ENCODE data around the gene ZNF587B.
A peak's percentile ranks its signal among the peaks of the same experiment; 100 is the strongest.
"Not testable (repeated sequence)": the region's sequence is repeated elsewhere in the genome, so short reads cannot be mapped to it uniquely, and the experiment has no call there.

The ZNF587B gene

GRCh38 chr19:57802269-57802668 lies 27.8 kb upstream of the ZNF587B start:
- no peaks in the 10 kb centered on the region for H4K20me1 ChIP-seq (ENCODE audit: insufficient read depth, low read length)
- no peaks in the 10 kb centered on the region for H3K4me1 ChIP-seq (ENCODE audit: insufficient read depth, low read length)
- ATAC-seq (ENCODE audit: insufficient read depth, low read depth) = no peak
- no peak overlapping the region for H3K4me2 ChIP-seq (ENCODE audit: insufficient read depth, low read length)
- peaks cover 21% of the 10 kb centered on the region for H3K36me3 ChIP-seq (ENCODE audit: insufficient read depth, low read length)
- no peaks in the 10 kb centered on the region for H3K27me3 ChIP-seq (ENCODE audit: insufficient read depth, low read length, poor library complexity)
- no peak overlapping the region for H3K9ac ChIP-seq (ENCODE audit: low read depth, low read length)
- H2AFZ ChIP-seq (ENCODE audit: low read depth, low read length) = no peak overlapping the region
- H3K79me2 ChIP-seq (ENCODE audit: insufficient read depth, low read length) = peaks cover 50% of the 10 kb centered on the region
- DNase-seq = no peak
- no peaks in the 10 kb centered on the region for H3K9me3 ChIP-seq (ENCODE audit: insufficient read depth, low read length, severe bottlenecking)
- H3K4me3 ChIP-seq (ENCODE audit: low read depth in 1 of 2, low read length in 2 of 2) = no peak overlapping the region
- TF ChIP-seq, protein P1, sequence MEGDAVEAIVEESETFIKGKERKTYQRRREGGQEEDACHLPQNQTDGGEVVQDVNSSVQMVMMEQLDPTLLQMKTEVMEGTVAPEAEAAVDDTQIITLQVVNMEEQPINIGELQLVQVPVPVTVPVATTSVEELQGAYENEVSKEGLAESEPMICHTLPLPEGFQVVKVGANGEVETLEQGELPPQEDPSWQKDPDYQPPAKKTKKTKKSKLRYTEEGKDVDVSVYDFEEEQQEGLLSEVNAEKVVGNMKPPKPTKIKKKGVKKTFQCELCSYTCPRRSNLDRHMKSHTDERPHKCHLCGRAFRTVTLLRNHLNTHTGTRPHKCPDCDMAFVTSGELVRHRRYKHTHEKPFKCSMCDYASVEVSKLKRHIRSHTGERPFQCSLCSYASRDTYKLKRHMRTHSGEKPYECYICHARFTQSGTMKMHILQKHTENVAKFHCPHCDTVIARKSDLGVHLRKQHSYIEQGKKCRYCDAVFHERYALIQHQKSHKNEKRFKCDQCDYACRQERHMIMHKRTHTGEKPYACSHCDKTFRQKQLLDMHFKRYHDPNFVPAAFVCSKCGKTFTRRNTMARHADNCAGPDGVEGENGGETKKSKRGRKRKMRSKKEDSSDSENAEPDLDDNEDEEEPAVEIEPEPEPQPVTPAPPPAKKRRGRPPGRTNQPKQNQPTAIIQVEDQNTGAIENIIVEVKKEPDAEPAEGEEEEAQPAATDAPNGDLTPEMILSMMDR (IDR thresholded peaks at IDR 0.05; ENCODE audit: borderline replicate concordance, extremely low read depth, low read length, poor library complexity, severe bottlenecking) = no peak
- H3K27ac ChIP-seq (ENCODE audit: low read length) = no peak overlapping the region

DNA sequence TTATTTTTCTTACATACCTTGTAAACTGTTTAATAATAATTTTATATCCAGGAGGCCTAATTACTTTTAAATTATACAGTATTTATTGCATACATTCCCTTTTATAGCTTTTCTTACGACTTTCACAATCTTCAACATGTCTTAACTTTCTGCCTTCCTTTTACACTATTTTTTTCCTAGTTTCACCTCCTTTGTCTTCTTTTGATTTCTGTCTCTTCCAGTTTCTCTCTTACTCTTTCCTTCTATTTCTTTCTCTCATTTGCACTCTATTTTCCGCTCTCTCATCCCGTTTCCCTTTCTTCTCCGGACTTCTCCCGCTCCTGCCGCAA lies 26.9 kb upstream of the ZNF587B start:
- TF ChIP-seq, protein P1 (IDR thresholded peaks at IDR 0.05; ENCODE audit: borderline replicate concordance, extremely low read depth, low read length, poor library complexity, severe bottlenecking) = no peak
- Histone ChIP-seq H3K36me3 (ENCODE audit: insufficient read depth, low read length) (peaks cover 30% of the 10 kb centered on the region), H3K79me2 (ENCODE audit: insufficient read depth, low read length) (peaks cover 59% of the 10 kb centered on the region), H3K27me3 (ENCODE audit: insufficient read depth, low read length, poor library complexity) (no peaks in the 10 kb centered on the region), H2AFZ (ENCODE audit: low read depth, low read length) (no peak overlapping the region), H3K4me2 (ENCODE audit: insufficient read depth, low read length) (no peak overlapping the region), H4K20me1 (ENCODE audit: insufficient read depth, low read length) (no peaks in the 10 kb centered on the region), H3K9ac (ENCODE audit: low read depth, low read length) (no peak overlapping the region), H3K4me1 (ENCODE audit: insufficient read depth, low read length) (no peaks in the 10 kb centered on the region), H3K9me3 (ENCODE audit: insufficient read depth, low read length, severe bottlenecking) (no peaks in the 10 kb centered on the region), H3K4me3 (ENCODE audit: low read depth in 1 of 2, low read length in 2 of 2) (no peak overlapping the region), H3K27ac (ENCODE audit: low read length) (no peak overlapping the region)
- ATAC-seq (ENCODE audit: insufficient read depth, low read depth) (no peak), DNase-seq (no peak)

GRCh38 chr19:57803594-57804325 lies 26.3 kb upstream of the ZNF587B start:
- ATAC-seq (ENCODE audit: insufficient read depth, low read depth) = no peak
- H3K9me3 ChIP-seq (ENCODE audit: insufficient read depth, low read length, severe bottlenecking) = no peaks in the 10 kb centered on the region
- no peak overlapping the region for H3K27ac ChIP-seq (ENCODE audit: low read length)
- H3K9ac ChIP-seq (ENCODE audit: low read depth, low read length) = no peak overlapping the region
- no peak overlapping the region for H2AFZ ChIP-seq (ENCODE audit: low read depth, low read length)
- DNase-seq = peak; percentile 18
- H3K79me2 ChIP-seq (ENCODE audit: insufficient read depth, low read length) = peaks cover 61% of the 10 kb centered on the region
- no peaks in the 10 kb centered on the region for H3K27me3 ChIP-seq (ENCODE audit: insufficient read depth, low read length, poor library complexity)
- peaks cover 34% of the 10 kb centered on the region for H3K36me3 ChIP-seq (ENCODE audit: insufficient read depth, low read length)
- no peaks in the 10 kb centered on the region for H3K4me1 ChIP-seq (ENCODE audit: insufficient read depth, low read length)
- no peak overlapping the region for H3K4me2 ChIP-seq (ENCODE audit: insufficient read depth, low read length)
- H3K4me3 ChIP-seq (ENCODE audit: low read depth in 1 of 2, low read length in 2 of 2) = no peak overlapping the region
- TF ChIP-seq, protein P1 (IDR thresholded peaks at IDR 0.05; ENCODE audit: borderline replicate concordance, extremely low read depth, low read length, poor library complexity, severe bottlenecking) = no peak
- no peaks in the 10 kb centered on the region for H4K20me1 ChIP-seq (ENCODE audit: insufficient read depth, low read length)

DNA sequence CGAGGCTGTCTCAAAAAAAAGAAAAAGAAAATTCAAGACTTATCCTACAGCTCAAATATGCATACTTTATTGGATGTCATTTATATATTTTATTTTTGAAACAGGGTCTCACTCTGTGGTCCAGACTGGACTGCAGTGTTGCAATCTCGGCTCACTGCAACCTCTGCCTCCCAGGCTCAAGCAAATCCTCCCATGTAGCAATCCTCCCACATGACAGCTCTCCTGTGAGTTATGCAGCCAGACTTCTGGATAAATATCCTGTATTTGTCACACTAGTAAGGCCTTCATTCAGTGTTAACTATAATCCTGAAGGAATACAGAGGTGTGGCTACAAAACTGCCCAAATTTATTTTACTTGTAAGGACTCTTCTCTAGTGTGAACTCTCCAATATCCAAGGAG lies 22.6 kb upstream of the ZNF587B start:
- TF ChIP-seq EZH2 (IDR thresholded peaks at IDR 0.05; ENCODE audit: borderline replicate concordance, low read depth, low read length, severe bottlenecking) = no peak
- TF ChIP-seq, protein P1 (IDR thresholded peaks at IDR 0.05; ENCODE audit: borderline replicate concordance, extremely low read depth, low read length, poor library complexity, severe bottlenecking) = no peak
- DNase-seq = no peak
- no peaks in the 10 kb centered on the region for H3K9me3 ChIP-seq (ENCODE audit: insufficient read depth, low read length, severe bottlenecking)
- peaks cover 7% of the 10 kb centered on the region for H3K4me1 ChIP-seq (ENCODE audit: insufficient read depth, low read length)
- H3K9ac ChIP-seq (ENCODE audit: low read depth, low read length) = no peak overlapping the region
- no peak overlapping the region for H2AFZ ChIP-seq (ENCODE audit: low read depth, low read length)
- H3K79me2 ChIP-seq (ENCODE audit: insufficient read depth, low read length) = peaks cover 75% of the 10 kb centered on the region
- H3K36me3 ChIP-seq (ENCODE audit: insufficient read depth, low read length) = peaks cover 53% of the 10 kb centered on the region
- H3K4me2 ChIP-seq (ENCODE audit: insufficient read depth, low read length) = no peak overlapping the region
- peaks cover under 1% of the 10 kb centered on the region; the same call in 1 of the 2 replicates for H4K20me1 ChIP-seq (ENCODE audit: insufficient read depth, low read length)
- no peak overlapping the region for H3K27ac ChIP-seq (ENCODE audit: low read length)
- H3K27me3 ChIP-seq (ENCODE audit: insufficient read depth, low read length, poor library complexity) = no peaks in the 10 kb centered on the region
- no peak for ATAC-seq (ENCODE audit: insufficient read depth, low read depth)
- no peak overlapping the region for H3K4me3 ChIP-seq (ENCODE audit: low read depth in 1 of 2, low read length in 2 of 2)

DNA sequence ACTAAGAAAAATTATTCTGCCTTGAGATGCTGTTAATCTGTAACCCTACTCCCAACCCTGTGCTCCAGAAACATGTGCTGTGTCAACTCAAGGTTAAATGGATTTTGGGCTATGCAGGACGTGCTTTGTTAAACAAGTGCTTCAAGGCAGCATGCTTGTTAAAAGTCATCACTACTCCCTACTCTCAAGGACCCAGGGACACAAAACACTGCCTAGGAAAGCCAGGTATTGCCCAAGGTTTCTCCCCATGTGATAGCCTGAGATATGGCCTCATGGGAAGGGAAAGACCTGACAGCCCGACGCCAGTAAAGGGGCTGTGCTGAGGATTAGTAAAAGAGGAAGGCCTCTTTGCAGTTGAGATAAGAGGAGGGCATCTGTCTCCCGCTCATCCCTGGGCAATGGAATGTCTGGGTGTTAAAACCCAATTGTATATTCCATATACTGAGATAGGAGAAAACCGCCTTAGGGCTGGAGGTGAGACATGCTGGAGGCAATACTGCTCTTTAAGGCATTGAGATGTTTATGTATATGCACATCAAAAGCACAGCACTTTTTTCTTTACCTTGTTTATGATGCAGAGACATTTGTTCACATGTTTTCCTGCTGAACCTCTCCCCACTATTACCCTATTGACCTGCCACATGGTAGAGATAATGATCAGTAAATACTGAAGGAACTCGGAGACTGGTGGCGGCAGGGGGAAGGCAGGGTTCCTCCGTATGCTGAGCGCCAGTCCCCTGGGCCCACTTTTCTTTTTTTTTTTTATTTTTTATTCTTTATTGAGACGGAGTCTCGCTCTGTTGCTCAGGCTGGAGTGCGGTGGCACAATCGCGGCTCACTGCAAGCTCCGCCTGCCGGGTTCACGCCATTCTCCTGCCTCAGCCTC lies 19.4 kb upstream of the ZNF587B start:
- H3K9me3 ChIP-seq (ENCODE audit: insufficient read depth, low read length, severe bottlenecking); H3K4me2 ChIP-seq (ENCODE audit: insufficient read depth, low read length); H3K4me3 ChIP-seq (ENCODE audit: low read depth in 1 of 2, low read length in 2 of 2); H3K27ac ChIP-seq (ENCODE audit: low read length); H3K27me3 ChIP-seq (ENCODE audit: insufficient read depth, low read length, poor library complexity); H3K9ac ChIP-seq (ENCODE audit: low read depth, low read length); H4K20me1 ChIP-seq (ENCODE audit: insufficient read depth, low read length); H2AFZ ChIP-seq (ENCODE audit: low read depth, low read length); DNase-seq; ATAC-seq (ENCODE audit: insufficient read depth, low read depth): not testable (repeated sequence)
- Histone ChIP-seq H3K36me3 (ENCODE audit: insufficient read depth, low read length) (peaks cover 53% of the 10 kb centered on the region), H3K4me1 (ENCODE audit: insufficient read depth, low read length) (peaks cover 28% of the 10 kb centered on the region), H3K79me2 (ENCODE audit: insufficient read depth, low read length) (peaks cover 72% of the 10 kb centered on the region)
